D341Med (cell line): Measurements from ENCODE around the gene BCAS2.
"Not testable (repeated sequence)": the region's sequence is repeated elsewhere in the genome, so short reads cannot be mapped to it uniquely, and the experiment has no call there.

Experiments
- DNase-seq: peaks from one replicate; pipeline ENCODE4 v3.0.0; 2012; ENCODE audit warnings: low spot score

BCAS2 gene

GRCh38 chr1:114581335-114582287 lies at the start of gene BCAS2:
TSS of gene BCAS2 (minus strand) at chr1:114581615. CDS start at chr1:114581591, 24 bp downstream.
- peak; percentile 88 for DNase-seq

GRCh38 chr1:114627107-114627506 lies 45.7 kb upstream of the BCAS2 start:
- DNase-seq, result no peak

GRCh38 chr1:114623364-114623763 lies 41.9 kb upstream of the BCAS2 start:
- DNase-seq, result no peak

GRCh38 chr1:114620419-114620818 lies 39.0 kb upstream of the BCAS2 start:
- peak; percentile 19 for DNase-seq

- DNase-seq, result no peak
These were observed 37.2 kb upstream of the BCAS2 start for GRCh38 chr1:114618606-114619005.

- DNase-seq, result no peak
These were observed 29.3 kb upstream of the BCAS2 start for GRCh38 chr1:114610546-114611245.

GRCh38 chr1:114609826-114610225 lies 28.4 kb upstream of the BCAS2 start:
- DNase-seq, result no peak

- no peak for DNase-seq
These were observed 27.6 kb upstream of the BCAS2 start for GRCh38 chr1:114609026-114609425.

GRCh38 chr1:114607223-114607622 lies 25.8 kb upstream of the BCAS2 start:
- DNase-seq, result no peak

GRCh38 chr1:114597949-114598348 lies 16.5 kb upstream of the BCAS2 start:
- DNase-seq, result no peak

- no peak for DNase-seq
These were observed 14.2 kb upstream of the BCAS2 start for GRCh38 chr1:114595602-114596001.

- no peak for DNase-seq
These were observed 12.6 kb upstream of the BCAS2 start for GRCh38 chr1:114594046-114594445.

GRCh38 chr1:114589122-114589521 lies 7.7 kb upstream of the BCAS2 start:
- no peak for DNase-seq

GRCh38 chr1:114588196-114588689 lies 6.8 kb upstream of the BCAS2 start:
- DNase-seq, result no peak

- DNase-seq, result no peak
These were observed 6.0 kb upstream of the BCAS2 start for GRCh38 chr1:114587203-114587991.

GRCh38 chr1:114586513-114587047 lies 5.2 kb upstream of the BCAS2 start:
- DNase-seq, result no peak

GRCh38 chr1:114585231-114585630 lies 3.8 kb upstream of the BCAS2 start:
- no peak for DNase-seq

GRCh38 chr1:114574365-114574764 lies 7.0 kb downstream of the BCAS2 start:
- no peak for DNase-seq

- no peak for DNase-seq
These were observed 17.3 kb downstream of the BCAS2 start for GRCh38 chr1:114564141-114564540.

GRCh38 chr1:114562978-114563510 lies 18.4 kb downstream of the BCAS2 start:
- DNase-seq, result not testable (repeated sequence)

GRCh38 chr1:114561333-114561732 lies 20.1 kb downstream of the BCAS2 start:
- DNase-seq, result no peak

- DNase-seq, result no peak
These were observed 22.1 kb downstream of the BCAS2 start for GRCh38 chr1:114559356-114559755.
